Activated T-helper 17 cell treated with anti-CD3 and anti-CD28 coated beads, Interleukin-2, amount 50 U/mL, for 72 hours (primary cell): Measurements from ENCODE around the gene ARHGAP15. TPM values are rescaled to one million over a fixed set of nuclear protein-coding genes. Genes with fewer than 3 reads are reported as not detected.

Source experiments
- ATAC-seq: fragments of 150-1000 bp; cut with Tn5 transposase; replicated peaks from 2 replicates; pipeline ENCODE4 v1.10.0; 2021; ENCODE audit warnings: mild to moderate bottlenecking, moderate library complexity
- H3K27ac Mint-ChIP-seq: one replicate; pipeline ENCODE4 v1.8.0; 2022; ENCODE audit warnings: mixed read lengths
- H3K27me3 Mint-ChIP-seq: one replicate; pipeline ENCODE4 v1.8.0; 2022; ENCODE audit warnings: mixed read lengths
- H3K36me3 Mint-ChIP-seq: one replicate; pipeline ENCODE4 v1.8.0; 2022; ENCODE audit warnings: low read depth, mild to moderate bottlenecking, mixed read lengths
- H3K4me1 Mint-ChIP-seq: one replicate; pipeline ENCODE4 v1.8.0; 2022; ENCODE audit warnings: mixed read lengths
- H3K4me3 Mint-ChIP-seq: one replicate; pipeline ENCODE4 v1.8.0; 2022; ENCODE audit warnings: mild to moderate bottlenecking, mixed read lengths
- H3K9me3 Mint-ChIP-seq: one replicate; pipeline ENCODE4 v1.8.0; 2022; ENCODE audit warnings: mixed read lengths
- total RNA-seq, 2 donors: library from RNA; stranded (reverse); gene quantifications; one replicate each; pipeline ENCODE4 v1.2.3, GENCODE V29; 2022

The ARHGAP15 gene
- total RNA-seq, 2 donors from 2014 or later: 93.3 to 98.3 TPM

GRCh38 chr2:143171817-143172216, 42.6 kb downstream of the ARHGAP15 start:
- H3K36me3 Mint-ChIP-seq: peaks cover 43% of the 10 kb centered on the region
- H3K27ac Mint-ChIP-seq: peak overlapping the region; percentile 45
- no peak overlapping the region for H3K4me3 Mint-ChIP-seq
- H3K27me3 Mint-ChIP-seq: no peaks in the 10 kb centered on the region
- ATAC-seq: no peak
- peaks cover 40% of the 10 kb centered on the region for H3K4me1 Mint-ChIP-seq
- no peaks in the 10 kb centered on the region for H3K9me3 Mint-ChIP-seq

DNA sequence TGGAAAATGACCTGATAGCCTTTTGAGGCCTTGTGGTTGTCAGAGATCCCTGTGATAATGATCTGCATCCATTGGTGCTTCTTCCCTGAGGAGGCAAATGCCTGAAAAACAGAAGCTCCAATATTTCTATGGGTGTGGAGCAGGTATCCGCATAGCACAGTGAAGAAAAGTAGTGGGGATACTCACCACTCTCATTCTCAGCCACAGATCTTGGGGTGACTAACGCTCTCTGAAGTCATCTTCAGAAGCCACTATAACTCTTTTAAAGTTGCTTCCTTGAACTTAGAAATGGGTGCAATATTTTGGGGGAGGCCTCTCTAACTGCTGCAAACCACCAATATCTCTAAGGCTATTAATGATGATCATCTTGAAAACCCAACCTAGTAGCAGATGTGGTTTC, 46.2 kb downstream of the ARHGAP15 start:
- no peaks in the 10 kb centered on the region for H3K27me3 Mint-ChIP-seq
- H3K36me3 Mint-ChIP-seq: peaks cover 36% of the 10 kb centered on the region
- H3K4me3 Mint-ChIP-seq: peak overlapping the region; percentile 27
- peak overlapping the region; percentile 19 for H3K27ac Mint-ChIP-seq
- H3K4me1 Mint-ChIP-seq: peaks cover 28% of the 10 kb centered on the region
- H3K9me3 Mint-ChIP-seq: no peaks in the 10 kb centered on the region
- ATAC-seq: peak; percentile 97

DNA sequence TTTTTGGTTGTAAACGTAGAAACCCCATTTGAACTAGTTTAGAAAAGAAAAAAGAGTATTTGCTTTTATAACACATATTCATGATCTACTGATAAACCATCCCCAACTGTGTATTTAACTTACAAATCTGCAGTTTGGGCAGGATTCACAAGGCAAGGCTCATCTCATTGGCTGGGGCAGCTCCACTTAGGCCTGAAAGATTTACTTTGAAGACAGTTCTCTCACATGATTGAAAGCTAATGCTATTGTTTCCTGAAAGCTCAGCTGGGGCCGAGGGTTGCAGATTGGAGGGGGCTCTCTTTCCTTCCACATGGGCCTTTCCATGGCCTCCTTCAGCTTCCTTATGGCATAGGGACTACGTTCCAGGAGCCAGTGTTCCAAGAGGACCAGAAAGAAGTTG, 47.4 kb downstream of the ARHGAP15 start:
- H3K27me3 Mint-ChIP-seq: no peaks in the 10 kb centered on the region
- peaks cover 27% of the 10 kb centered on the region for H3K36me3 Mint-ChIP-seq
- H3K4me3 Mint-ChIP-seq: peak overlapping the region; percentile 85
- peaks cover 32% of the 10 kb centered on the region for H3K4me1 Mint-ChIP-seq
- ATAC-seq: no peak
- H3K9me3 Mint-ChIP-seq: no peaks in the 10 kb centered on the region
- H3K27ac Mint-ChIP-seq: peak overlapping the region; percentile 85

- peaks cover 21% of the 10 kb centered on the region for H3K36me3 Mint-ChIP-seq
- H3K9me3 Mint-ChIP-seq: no peaks in the 10 kb centered on the region
- peaks cover 34% of the 10 kb centered on the region for H3K4me1 Mint-ChIP-seq
Measured at GRCh38 chr2:143177096-143177786, 48.0 kb downstream of the ARHGAP15 start.

DNA sequence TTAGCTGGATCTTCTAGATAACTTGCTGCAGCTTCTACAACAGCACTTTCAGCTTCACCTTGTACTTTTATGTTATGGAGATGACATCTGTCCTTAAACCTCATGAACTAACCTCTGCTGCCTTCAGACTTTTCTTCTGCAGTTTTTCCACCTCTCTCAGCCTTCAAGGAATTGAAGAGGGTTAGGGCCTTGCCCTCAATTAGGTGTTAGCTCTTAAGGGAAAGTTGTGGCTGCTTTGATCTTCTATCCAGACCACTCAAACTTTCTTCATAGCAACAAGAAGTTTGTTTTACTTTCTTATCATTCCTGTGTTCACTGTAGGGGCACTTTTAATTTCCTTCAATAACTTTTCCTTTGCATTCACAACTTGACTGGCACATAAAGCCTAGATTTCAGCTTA, 52.3 kb downstream of the ARHGAP15 start:
- H3K4me1 Mint-ChIP-seq: peaks cover 38% of the 10 kb centered on the region
- H3K36me3 Mint-ChIP-seq: peaks cover 15% of the 10 kb centered on the region
- H3K27me3 Mint-ChIP-seq: no peaks in the 10 kb centered on the region
- no peak for ATAC-seq
- H3K27ac Mint-ChIP-seq: peak overlapping the region; percentile 37
- H3K4me3 Mint-ChIP-seq: no peak overlapping the region
- H3K9me3 Mint-ChIP-seq: no peaks in the 10 kb centered on the region

More at GRCh38 chr2:143177096-143177786, 48.0 kb downstream of the ARHGAP15 start:
- Mint-ChIP-seq H3K27ac (peak overlapping the region; percentile 85), H3K4me3 (peak overlapping the region; percentile 85), H3K27me3 (no peaks in the 10 kb centered on the region)
- peak; percentile 62 for ATAC-seq

- peaks cover 31% of the 10 kb centered on the region for H3K4me1 Mint-ChIP-seq
- H3K4me3 Mint-ChIP-seq: no peak overlapping the region
- H3K9me3 Mint-ChIP-seq: no peaks in the 10 kb centered on the region
- peaks cover 15% of the 10 kb centered on the region for H3K36me3 Mint-ChIP-seq
- H3K27me3 Mint-ChIP-seq: no peaks in the 10 kb centered on the region
- ATAC-seq: no peak
- H3K27ac Mint-ChIP-seq: peak overlapping the region; percentile 37
Measured at GRCh38 chr2:143182649-143183048, 53.4 kb downstream of the ARHGAP15 start.

- Mint-ChIP-seq H3K36me3 (peaks cover 16% of the 10 kb centered on the region), H3K4me3 (peak overlapping the region; percentile 28), H3K27ac (no peak overlapping the region), H3K4me1 (peaks cover 32% of the 10 kb centered on the region), H3K27me3 (no peaks in the 10 kb centered on the region), H3K9me3 (no peaks in the 10 kb centered on the region)
- ATAC-seq: peak; percentile 77
Measured at GRCh38 chr2:143183804-143184463, 54.7 kb downstream of the ARHGAP15 start.

- no peak for ATAC-seq
- no peak overlapping the region for H3K27ac Mint-ChIP-seq
Measured at GRCh38 chr2:143186876-143187275, 57.7 kb downstream of the ARHGAP15 start.

GRCh38 chr2:143190431-143190830, 61.2 kb downstream of the ARHGAP15 start:
- no peaks in the 10 kb centered on the region for H3K27me3 Mint-ChIP-seq
- no peak overlapping the region for H3K4me3 Mint-ChIP-seq
- peaks cover 15% of the 10 kb centered on the region for H3K4me1 Mint-ChIP-seq
- H3K27ac Mint-ChIP-seq: no peak overlapping the region
- peaks cover 46% of the 10 kb centered on the region for H3K36me3 Mint-ChIP-seq
- ATAC-seq: no peak
- H3K9me3 Mint-ChIP-seq: no peaks in the 10 kb centered on the region

More at GRCh38 chr2:143186876-143187275, 57.7 kb downstream of the ARHGAP15 start:
- Mint-ChIP-seq H3K4me3 (no peak overlapping the region), H3K27me3 (no peaks in the 10 kb centered on the region), H3K9me3 (no peaks in the 10 kb centered on the region), H3K4me1 (peaks cover 28% of the 10 kb centered on the region), H3K36me3 (peaks cover 32% of the 10 kb centered on the region)

GRCh38 chr2:143192106-143192505, 62.9 kb downstream of the ARHGAP15 start:
- peaks cover 10% of the 10 kb centered on the region for H3K4me1 Mint-ChIP-seq
- H3K27ac Mint-ChIP-seq: no peak overlapping the region
- no peak for ATAC-seq
- no peak overlapping the region for H3K4me3 Mint-ChIP-seq
- H3K36me3 Mint-ChIP-seq: peaks cover 46% of the 10 kb centered on the region
- H3K9me3 Mint-ChIP-seq: no peaks in the 10 kb centered on the region
- H3K27me3 Mint-ChIP-seq: no peaks in the 10 kb centered on the region

- H3K27me3 Mint-ChIP-seq: no peaks in the 10 kb centered on the region
- peaks cover 46% of the 10 kb centered on the region for H3K36me3 Mint-ChIP-seq
- peaks cover 10% of the 10 kb centered on the region for H3K4me1 Mint-ChIP-seq
- no peaks in the 10 kb centered on the region for H3K9me3 Mint-ChIP-seq
- H3K27ac Mint-ChIP-seq: peak overlapping the region; percentile 18
- H3K4me3 Mint-ChIP-seq: no peak overlapping the region
- ATAC-seq: no peak
Measured at GRCh38 chr2:143192716-143193115, 63.5 kb downstream of the ARHGAP15 start.

- Mint-ChIP-seq H3K36me3 (peaks cover 46% of the 10 kb centered on the region), H3K27me3 (no peaks in the 10 kb centered on the region), H3K9me3 (no peaks in the 10 kb centered on the region), H3K4me3 (no peak overlapping the region), H3K4me1 (peaks cover 10% of the 10 kb centered on the region), H3K27ac (no peak overlapping the region)
- no peak for ATAC-seq
Measured at GRCh38 chr2:143193121-143193520, 63.9 kb downstream of the ARHGAP15 start.

DNA sequence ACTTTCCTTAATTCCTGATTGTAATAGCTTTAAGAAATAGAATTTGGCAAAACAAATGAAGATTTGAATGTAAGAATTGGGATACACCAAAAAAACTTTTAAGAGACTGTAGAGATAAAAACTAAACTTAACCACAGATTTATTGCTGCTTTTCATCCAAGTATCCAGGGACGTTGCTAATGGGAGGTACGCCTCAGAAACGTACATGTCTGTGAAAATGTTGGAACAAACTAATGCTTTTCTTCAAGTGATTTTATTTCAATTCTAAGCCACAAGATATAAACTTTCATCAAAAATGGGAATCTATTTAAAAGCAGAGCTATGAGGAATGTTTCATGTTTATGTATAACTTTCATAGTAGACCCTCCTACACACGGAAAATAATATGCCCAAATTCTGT, 66.3 kb downstream of the ARHGAP15 start:
- no peak for ATAC-seq
- Mint-ChIP-seq H3K36me3 (peaks cover 27% of the 10 kb centered on the region), H3K4me1 (peaks cover 6% of the 10 kb centered on the region), H3K4me3 (no peak overlapping the region), H3K27ac (no peak overlapping the region), H3K9me3 (no peaks in the 10 kb centered on the region), H3K27me3 (no peaks in the 10 kb centered on the region)

DNA sequence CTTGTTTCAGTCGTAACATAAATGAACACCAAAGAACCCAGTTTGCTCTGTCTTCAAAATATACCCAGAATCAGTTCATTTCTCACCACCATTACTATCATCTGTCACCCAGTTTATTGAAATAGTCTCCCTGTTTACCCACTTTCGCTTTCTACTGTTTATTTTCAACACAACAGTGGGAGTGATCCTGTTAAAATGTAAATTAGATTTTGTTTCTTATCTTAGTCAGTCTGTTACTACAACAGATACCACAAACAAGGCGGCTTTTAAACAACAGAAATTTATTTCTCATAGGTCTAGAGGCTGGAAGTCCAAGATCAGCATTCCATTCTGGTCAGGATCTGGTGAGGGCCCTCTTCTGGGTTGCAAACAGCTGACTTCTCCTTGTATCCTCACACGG, 74.8 kb downstream of the ARHGAP15 start:
- H3K27me3 Mint-ChIP-seq: no peaks in the 10 kb centered on the region
- ATAC-seq: no peak
- H3K4me1 Mint-ChIP-seq: peaks cover 33% of the 10 kb centered on the region
- peak overlapping the region; percentile 45 for H3K4me3 Mint-ChIP-seq
- H3K9me3 Mint-ChIP-seq: no peaks in the 10 kb centered on the region
- peaks cover 73% of the 10 kb centered on the region for H3K36me3 Mint-ChIP-seq
- peak overlapping the region; percentile 66 for H3K27ac Mint-ChIP-seq

- H3K4me1 Mint-ChIP-seq: peaks cover 41% of the 10 kb centered on the region
- H3K36me3 Mint-ChIP-seq: peaks cover 84% of the 10 kb centered on the region
- peak overlapping the region; percentile 66 for H3K27ac Mint-ChIP-seq
- H3K27me3 Mint-ChIP-seq: no peaks in the 10 kb centered on the region
- peak overlapping the region; percentile 45 for H3K4me3 Mint-ChIP-seq
- peak; percentile 64 for ATAC-seq
- H3K9me3 Mint-ChIP-seq: peaks cover 7% of the 10 kb centered on the region
Measured at GRCh38 chr2:143205106-143205764, 76.0 kb downstream of the ARHGAP15 start.
